GM12878 (cell line): Measurements from ENCODE around the gene TMEM72.

Source experiments
- CEBPB ChIP-seq, 2 experiments: fragments of 150-350 bp in 1 of 2; IDR thresholded peaks; 2 replicates each; pipeline ENCODE4 v1.6.1; 2012 to 2014; ENCODE audit warnings: low read depth in 2 of 2, low read length in 2 of 2, borderline replicate concordance in 1 of 2, inconsistent platforms in 1 of 2
- CHD1 ChIP-seq: IDR thresholded peaks from 2 replicates; pipeline ENCODE4 v1.6.1; 2012; ENCODE audit warnings: low read depth, low read length, improper control_type of control experiment
- CHD2 ChIP-seq: IDR thresholded peaks from 2 replicates; pipeline ENCODE4 v1.6.1; 2011; ENCODE audit warnings: low read depth, low read length, improper control_type of control experiment, borderline replicate concordance
- EZH2 ChIP-seq: IDR thresholded peaks from 2 replicates; pipeline ENCODE4 v1.6.1; 2012; ENCODE audit warnings: low read depth, mild to moderate bottlenecking, control low read depth, inconsistent platforms, low read length, borderline replicate concordance; ENCODE audit not compliant: control insufficient read depth
- JUND ChIP-seq: IDR thresholded peaks from 2 replicates; pipeline ENCODE4 v1.6.1; 2012; ENCODE audit warnings: low read depth, mild to moderate bottlenecking, low read length, improper control_type of control experiment, moderate library complexity
- MAX ChIP-seq: IDR thresholded peaks from 2 replicates; pipeline ENCODE4 v1.6.1; 2012; ENCODE audit warnings: low read depth, low read length, improper control_type of control experiment
- POLR2A ChIP-seq: IDR thresholded peaks from 2 replicates; pipeline ENCODE4 v1.6.1; 2011; ENCODE audit warnings: low read depth, mild to moderate bottlenecking, low read length
- POLR2AphosphoS5 ChIP-seq: IDR thresholded peaks from 2 replicates; pipeline ENCODE4 v1.6.1; 2011; ENCODE audit warnings: mild to moderate bottlenecking, low read length, inconsistent platforms
- REST ChIP-seq: IDR thresholded peaks from 2 replicates; pipeline ENCODE4 v1.6.1; 2012; ENCODE audit warnings: mild to moderate bottlenecking, low read depth, low read length
- RFX5 ChIP-seq: IDR thresholded peaks from 2 replicates; pipeline ENCODE4 v1.6.1; 2011; ENCODE audit warnings: low read depth, low read length, improper control_type of control experiment
- SPI1 ChIP-seq: IDR thresholded peaks from 2 replicates; pipeline ENCODE4 v1.6.1; 2011; ENCODE audit warnings: low read depth, mild to moderate bottlenecking, low read length, moderate library complexity, borderline replicate concordance; ENCODE audit not compliant: insufficient read depth
- SREBF2 ChIP-seq: IDR thresholded peaks from 2 replicates; pipeline ENCODE4 v1.6.1; 2012; ENCODE audit warnings: mild to moderate bottlenecking, low read length
- ZNF24 ChIP-seq: fragments of 450-650 bp; IDR thresholded peaks from 2 replicates; pipeline ENCODE4 v1.6.1; 2017; ENCODE audit warnings: antibody characterized with exemption, mild to moderate bottlenecking
- TF ChIP-seq, protein P1 (sequence below), 3 experiments: IDR thresholded peaks in 2 of 3; conservative IDR thresholded peaks in 1 of 3; 2 replicates each; pipeline ENCODE4 v1.5.1; 2011; ENCODE audit warnings: low read depth in 3 of 3, low read length in 3 of 3, mild to moderate bottlenecking in 3 of 3, control low read depth in 2 of 3, moderate library complexity in 2 of 3, inconsistent platforms in 1 of 3, mixed read lengths in 1 of 3; ENCODE audit not compliant: control insufficient read depth in 2 of 3, insufficient read depth in 1 of 3; ENCODE audit errors: extremely low read depth in 1 of 3

DNA sequence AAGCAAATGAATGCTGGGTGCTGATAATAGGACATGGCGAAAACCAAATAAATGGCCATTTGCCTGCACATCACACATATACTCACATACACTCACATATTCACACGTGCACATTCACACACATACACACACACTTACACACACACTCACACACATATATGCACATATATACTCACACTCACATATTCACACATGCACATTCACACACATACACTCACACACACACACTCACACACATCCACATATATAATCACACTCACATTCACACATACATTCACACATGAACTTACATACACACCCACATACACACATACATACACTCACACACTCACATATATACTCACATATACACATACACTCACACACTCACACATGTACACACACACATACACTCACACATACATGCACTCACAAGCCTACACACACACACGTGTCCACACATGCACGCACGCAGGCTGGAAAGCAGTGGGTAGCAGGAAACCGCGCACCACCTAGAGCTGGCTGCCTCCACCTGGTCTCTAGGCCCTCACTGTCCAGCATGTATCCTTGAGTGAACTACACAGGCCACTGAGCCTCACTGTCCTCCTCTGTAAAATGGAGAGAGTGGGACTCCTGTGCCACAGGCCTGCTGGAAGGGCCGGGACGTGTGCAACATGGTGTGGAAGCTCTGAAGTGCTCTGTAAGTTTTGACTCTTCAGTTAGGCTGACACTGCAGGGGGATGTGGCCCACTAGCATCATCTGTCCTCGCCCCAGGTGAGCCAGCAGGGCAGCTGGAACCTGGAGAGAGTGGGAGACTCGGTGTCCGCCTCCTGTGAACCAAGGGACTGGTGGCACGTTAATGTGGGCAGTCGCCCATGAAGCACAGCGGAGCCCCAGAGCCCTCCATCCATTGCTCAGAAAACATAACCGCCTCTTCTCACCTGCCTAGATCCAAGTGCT is 14.9 kb downstream of the TMEM72 start:
- TF ChIP-seq, protein P1, sequence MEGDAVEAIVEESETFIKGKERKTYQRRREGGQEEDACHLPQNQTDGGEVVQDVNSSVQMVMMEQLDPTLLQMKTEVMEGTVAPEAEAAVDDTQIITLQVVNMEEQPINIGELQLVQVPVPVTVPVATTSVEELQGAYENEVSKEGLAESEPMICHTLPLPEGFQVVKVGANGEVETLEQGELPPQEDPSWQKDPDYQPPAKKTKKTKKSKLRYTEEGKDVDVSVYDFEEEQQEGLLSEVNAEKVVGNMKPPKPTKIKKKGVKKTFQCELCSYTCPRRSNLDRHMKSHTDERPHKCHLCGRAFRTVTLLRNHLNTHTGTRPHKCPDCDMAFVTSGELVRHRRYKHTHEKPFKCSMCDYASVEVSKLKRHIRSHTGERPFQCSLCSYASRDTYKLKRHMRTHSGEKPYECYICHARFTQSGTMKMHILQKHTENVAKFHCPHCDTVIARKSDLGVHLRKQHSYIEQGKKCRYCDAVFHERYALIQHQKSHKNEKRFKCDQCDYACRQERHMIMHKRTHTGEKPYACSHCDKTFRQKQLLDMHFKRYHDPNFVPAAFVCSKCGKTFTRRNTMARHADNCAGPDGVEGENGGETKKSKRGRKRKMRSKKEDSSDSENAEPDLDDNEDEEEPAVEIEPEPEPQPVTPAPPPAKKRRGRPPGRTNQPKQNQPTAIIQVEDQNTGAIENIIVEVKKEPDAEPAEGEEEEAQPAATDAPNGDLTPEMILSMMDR (IDR thresholded peaks at IDR 0.05 in 2 of 3, conservative IDR thresholded peaks at IDR 0.05 in 1 of 3; ENCODE audit: control insufficient read depth in 2 of 3, extremely low read depth in 1 of 3, insufficient read depth in 1 of 3, low read depth in 3 of 3, low read length in 3 of 3), result no peak
- no peak for TF ChIP-seq ZNF24
- no peak for TF ChIP-seq MAX
- no peak for TF ChIP-seq POLR2AphosphoS5
- no peak for TF ChIP-seq CEBPB (IDR thresholded peaks at IDR 0.05; ENCODE audit: borderline replicate concordance in 1 of 2, low read depth in 2 of 2, low read length in 2 of 2)
- no peak for TF ChIP-seq POLR2A
- no peak for TF ChIP-seq EZH2
- TF ChIP-seq JUND, result no peak
- no peak for TF ChIP-seq RFX5
- no peak for TF ChIP-seq CHD2
- TF ChIP-seq REST, result no peak
- TF ChIP-seq SREBF2, result no peak
- no peak for TF ChIP-seq SPI1
- no peak for TF ChIP-seq CHD1
